H9 (cell line): ENCODE results near the gene ZSCAN32. TPM values are rescaled to one million over a fixed set of nuclear protein-coding genes. Genes with fewer than 3 reads are reported as not detected.
A peak's percentile ranks its signal among the peaks of the same experiment; 100 is the strongest.

ENCODE experiments used
- DNase-seq: peaks from one replicate; pipeline ENCODE4 v3.0.0-alpha.2; 2017
- H2AFZ ChIP-seq: one replicate; pipeline ENCODE4 v1.6.1; 2013; ENCODE audit warnings: mild to moderate bottlenecking, low read length, control low read depth, moderate library complexity
- H2AK5ac ChIP-seq: 2 replicates; pipeline ENCODE4 v1.6.1; 2013; ENCODE audit warnings: low read length, control low read depth, mixed read lengths; ENCODE audit not compliant: insufficient read length
- H2BK120ac ChIP-seq: one replicate; pipeline ENCODE4 v1.6.1; 2013; ENCODE audit warnings: low read depth, mild to moderate bottlenecking, low read length, control low read depth, inconsistent platforms; ENCODE audit not compliant: poor library complexity, severe bottlenecking
- H2BK12ac ChIP-seq: 2 replicates; pipeline ENCODE4 v1.6.1; 2013; ENCODE audit warnings: low read length, control low read depth, mixed read lengths, low read depth; ENCODE audit not compliant: insufficient read length
- H2BK15ac ChIP-seq: 2 replicates; pipeline ENCODE4 v1.6.1; 2013; ENCODE audit warnings: low read depth, low read length, control low read depth
- H2BK20ac ChIP-seq: one replicate; pipeline ENCODE4 v1.6.1; 2013; ENCODE audit warnings: low read depth, mild to moderate bottlenecking, low read length, control low read depth, inconsistent platforms; ENCODE audit not compliant: poor library complexity, severe bottlenecking
- H2BK5ac ChIP-seq: 2 replicates; pipeline ENCODE4 v1.6.1; 2013; ENCODE audit warnings: low read length, control low read depth, mixed read lengths; ENCODE audit not compliant: insufficient read length
- H3K14ac ChIP-seq: 2 replicates; pipeline ENCODE4 v1.6.1; 2013; ENCODE audit warnings: low read length, control low read depth; ENCODE audit not compliant: insufficient read depth
- H3K18ac ChIP-seq: 2 replicates; pipeline ENCODE4 v1.6.1; 2013; ENCODE audit warnings: low read depth, mild to moderate bottlenecking, mixed read lengths, low read length, control low read depth; ENCODE audit not compliant: insufficient read length
- H3K23ac ChIP-seq: 2 replicates; pipeline ENCODE4 v1.6.1; 2013; ENCODE audit warnings: low read length, control low read depth, mixed read lengths, low read depth; ENCODE audit not compliant: insufficient read length
- H3K23me2 ChIP-seq: 2 replicates; pipeline ENCODE4 v1.6.1; 2013; ENCODE audit warnings: low read depth, mild to moderate bottlenecking, mixed read lengths, low read length, control low read depth; ENCODE audit not compliant: insufficient read length, poor library complexity, severe bottlenecking
- H3K27ac ChIP-seq: 2 replicates; pipeline ENCODE4 v1.5.1; 2013; ENCODE audit warnings: low read length, control low read depth, mixed read lengths, low read depth; ENCODE audit not compliant: insufficient read length
- H3K27me3 ChIP-seq: 2 replicates; pipeline ENCODE4 v1.6.1; 2013; ENCODE audit warnings: low read length, control low read depth, inconsistent platforms; ENCODE audit not compliant: insufficient read depth
- H3K4ac ChIP-seq: 2 replicates; pipeline ENCODE4 v1.6.1; 2013; ENCODE audit warnings: low read depth, mild to moderate bottlenecking, control low read depth, inconsistent platforms, low read length, moderate library complexity
- H3K4me1 ChIP-seq: 2 replicates; pipeline ENCODE4 v1.6.1; 2013; ENCODE audit warnings: low read length, control low read depth, inconsistent platforms; ENCODE audit not compliant: insufficient read depth
- H3K4me2 ChIP-seq: 2 replicates; pipeline ENCODE4 v1.6.1; 2013; ENCODE audit warnings: low read length, control low read depth, mixed read lengths; ENCODE audit not compliant: insufficient read length, insufficient read depth
- H3K56ac ChIP-seq: 2 replicates; pipeline ENCODE4 v1.6.1; 2013; ENCODE audit warnings: low read depth, mild to moderate bottlenecking, mixed read lengths, low read length, control low read depth; ENCODE audit not compliant: insufficient read length
- H3K79me1 ChIP-seq: 2 replicates; pipeline ENCODE4 v1.6.1; 2013; ENCODE audit warnings: low read depth, mild to moderate bottlenecking, moderate library complexity, low read length, control low read depth, inconsistent platforms; ENCODE audit not compliant: insufficient read depth, poor library complexity, severe bottlenecking
- H3K79me2 ChIP-seq: 2 replicates; pipeline ENCODE4 v1.6.1; 2013; ENCODE audit warnings: low read length, control low read depth, inconsistent platforms; ENCODE audit not compliant: insufficient read depth
- H3K9ac ChIP-seq: 2 replicates; pipeline ENCODE4 v1.6.1; 2013; ENCODE audit warnings: low read length, control low read depth, mixed read lengths; ENCODE audit not compliant: insufficient read length; ENCODE audit errors: extremely low read depth
- H3K9me3 ChIP-seq: one replicate; pipeline ENCODE4 v1.6.1; 2013; ENCODE audit warnings: low read depth, low read length, inconsistent platforms; ENCODE audit not compliant: control insufficient read depth
- H3T11ph ChIP-seq: one replicate; pipeline ENCODE4 v1.6.1; 2013; ENCODE audit warnings: mild to moderate bottlenecking, low read length, control low read depth, inconsistent platforms
- H4K20me1 ChIP-seq: one replicate; pipeline ENCODE4 v1.6.1; 2013; ENCODE audit not compliant: control insufficient read depth, insufficient read length, insufficient read depth
- H4K5ac ChIP-seq: 2 replicates; pipeline ENCODE4 v1.6.1; 2013; ENCODE audit warnings: low read depth, mild to moderate bottlenecking, mixed read lengths, low read length, control low read depth; ENCODE audit not compliant: insufficient read length
- H4K8ac ChIP-seq: replicated peaks from 2 replicates; pipeline ENCODE4 v1.6.1; 2013; ENCODE audit warnings: low read length, control low read depth, mixed read lengths, low read depth; ENCODE audit not compliant: insufficient read length
- H4K91ac ChIP-seq: 2 replicates; pipeline ENCODE4 v1.6.1; 2013; ENCODE audit warnings: low read depth, mild to moderate bottlenecking, moderate library complexity, mixed read lengths, low read length, control low read depth; ENCODE audit not compliant: insufficient read length
- H3K27ac Mint-ChIP-seq, 3 experiments: 2 replicates in 2 of 3; 3 replicates in 1 of 3; pipeline ENCODE4 v1.8.0; 2020 to 2021; ENCODE audit warnings: mixed read lengths in 3 of 3, mild to moderate bottlenecking in 1 of 3, moderate library complexity in 1 of 3
- H3K27me3 Mint-ChIP-seq: 2 replicates; pipeline ENCODE4 v1.8.0; 2021; ENCODE audit warnings: low read depth, mild to moderate bottlenecking, moderate library complexity, mixed read lengths
- H3K36me3 Mint-ChIP-seq, 3 experiments: 2 replicates in 2 of 3; 3 replicates in 1 of 3; pipeline ENCODE4 v1.8.0; 2020 to 2021; ENCODE audit warnings: low read depth in 3 of 3, mixed read lengths in 3 of 3; ENCODE audit not compliant: insufficient read depth in 1 of 3
- H3K4me1 Mint-ChIP-seq, 2 experiments: 2 replicates each; pipeline ENCODE4 v1.8.0; 2020; ENCODE audit warnings: mixed read lengths in 2 of 2
- H3K4me3 Mint-ChIP-seq, 2 experiments: 2 replicates in 1 of 2; 3 replicates in 1 of 2; pipeline ENCODE4 v1.8.0; 2020 to 2021; ENCODE audit warnings: mild to moderate bottlenecking in 2 of 2, mixed read lengths in 2 of 2, moderate library complexity in 1 of 2
- H3K9me3 Mint-ChIP-seq, 2 experiments: 2 replicates in 1 of 2; 3 replicates in 1 of 2; pipeline ENCODE4 v1.8.0; 2020; ENCODE audit warnings: mild to moderate bottlenecking in 2 of 2, mixed read lengths in 2 of 2, moderate library complexity in 1 of 2
- CTCF ChIP-seq: fragments of 200-600 bp; sonication (generic); conservative IDR thresholded peaks from 3 replicates; pipeline ENCODE4 v1.8.0; 2021; ENCODE audit warnings: antibody characterized with exemption, mild to moderate bottlenecking
- total RNA-seq: library from RNA; stranded (reverse); gene quantifications from 2 replicates; pipeline ENCODE4 v1.2.1, GENCODE V29; 2021

Gene ZSCAN32
- total RNA-seq, 1 experiment from 2014 or later = 18.0 TPM

GRCh38 chr16:3434373-3434772, 33.6 kb upstream of the ZSCAN32 start:
- no peaks in the 10 kb centered on the region for H3K9me3 ChIP-seq
- H3K27ac Mint-ChIP-seq = peak overlapping the region in 1 of 3 experiments; percentile 6; a peak in 1 of 7 replicates

More at GRCh38 chr16:3434373-3434772, 33.6 kb upstream of the ZSCAN32 start:
- H3K27me3 Mint-ChIP-seq = peaks cover 4% of the 10 kb centered on the region
- H3T11ph ChIP-seq = no peak overlapping the region
- H2BK120ac ChIP-seq = no peak overlapping the region
- no peak overlapping the region for H4K5ac ChIP-seq
- no peaks in the 10 kb centered on the region for H3K79me2 ChIP-seq
- DNase-seq = no peak
- no peak overlapping the region for H4K8ac ChIP-seq
- H3K9ac ChIP-seq = no peak overlapping the region
- H3K4me2 ChIP-seq = no peak overlapping the region
- H3K27ac ChIP-seq = no peak overlapping the region
- no peak overlapping the region for H4K91ac ChIP-seq
- H3K23me2 ChIP-seq = peaks cover 2% of the 10 kb centered on the region
- H3K4me1 Mint-ChIP-seq = no peaks in the 10 kb centered on the region
- no peak overlapping the region for H2BK20ac ChIP-seq
- H2BK5ac ChIP-seq = no peak overlapping the region
- no peak overlapping the region for H3K14ac ChIP-seq
- no peak for TF ChIP-seq CTCF
- H3K23ac ChIP-seq = no peak overlapping the region
- H3K79me1 ChIP-seq = no peaks in the 10 kb centered on the region
- no peaks in the 10 kb centered on the region for H3K4me1 ChIP-seq
- no peak overlapping the region for H2BK12ac ChIP-seq
- no peaks in the 10 kb centered on the region for H4K20me1 ChIP-seq
- no peak overlapping the region for H2BK15ac ChIP-seq
- no peak overlapping the region for H3K18ac ChIP-seq
- H3K27me3 ChIP-seq = no peaks in the 10 kb centered on the region
- no peak overlapping the region for H2AFZ ChIP-seq
- H3K36me3 Mint-ChIP-seq = peaks cover 4 to 11% (median 4%) of the 10 kb centered on the region in 3 experiments; a peak in 6 of 7 replicates
- no peak overlapping the region for H3K56ac ChIP-seq
- H2AK5ac ChIP-seq = no peak overlapping the region
- H3K4ac ChIP-seq = no peak overlapping the region
- peaks cover 2 to 7% of the 10 kb centered on the region in 2 experiments; a peak in 3 of 5 replicates for H3K9me3 Mint-ChIP-seq
- no peak overlapping the region for H3K4me3 Mint-ChIP-seq
